ENCODE data around the gene CCNJ. TPM values are rescaled to one million over a fixed set of nuclear protein-coding genes. Genes with fewer than 3 reads are reported as not detected.

Gene CCNJ
- total and polyA plus RNA-seq, 2 of the 13 experiments (the other 11 are each of a cell fraction or from before 2014, with no cell fraction given) = 14.1 to 21.5 TPM

DNA sequence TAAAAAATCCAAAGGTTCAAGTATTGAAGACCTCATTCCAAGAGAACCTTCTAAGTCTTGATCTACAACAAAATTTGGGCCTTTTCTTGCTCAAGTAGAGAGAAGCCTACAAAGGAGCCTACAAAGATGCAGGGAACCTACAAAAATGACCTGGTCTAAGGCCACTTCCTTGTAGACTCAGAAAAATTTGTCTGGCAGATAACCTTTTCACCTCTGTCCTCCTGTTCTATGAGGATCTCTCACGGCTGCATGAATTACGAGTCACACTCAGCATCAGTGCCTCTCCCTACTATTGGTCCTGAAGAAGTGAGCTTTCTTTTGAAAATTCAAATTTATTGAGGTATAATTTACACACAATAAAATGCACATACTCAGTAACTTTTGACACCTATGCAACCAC, 29.3 kb downstream of the CCNJ start:
- ChIA-PET POLR2A (no interaction called here), CTCF (ENCODE audit: low intra/inter-chr PET ratio, low total read pairs) (no interaction called here)
- H3K9ac ChIP-seq (ENCODE audit: insufficient read depth, low read depth, low read length) = no peak overlapping the region
- H3K4me3 ChIP-seq (replicated peaks in 1 of 3; ENCODE audit: insufficient read depth in 1 of 3, low read depth in 2 of 3, low read length in 3 of 3) = no peak overlapping the region
- H3K27ac ChIP-seq (ENCODE audit: extremely low read length, insufficient read depth, low read length) = no peak overlapping the region
- H3K4me2 ChIP-seq (ENCODE audit: low read depth, low read length) = no peak overlapping the region
- in situ Hi-C loops (cut with HindIII; ENCODE audit: extremely low pct_ligation_motif_present, low pct_unique_long_range_greater_than_20kb) (no loop called here), intact Hi-C loops (cut with micrococcal nuclease; ENCODE audit: unreplicated experiment) (no loop called here)
- WGBS (ENCODE audit: low lambda C conversion rate) = 92% methylated on average over 2 of the region's 2 CpGs
- no peak for DNase-seq (ENCODE audit: low spot score)
- no peaks in the 10 kb centered on the region for H3K36me3 ChIP-seq (replicated peaks in 1 of 2; ENCODE audit: control insufficient read depth in 1 of 2, insufficient read depth in 2 of 2, low read length in 2 of 2)
- ATAC-seq = no peak
- H2AFZ ChIP-seq (ENCODE audit: low read length) = no peak overlapping the region
- no peaks in the 10 kb centered on the region for H3K9me3 ChIP-seq (ENCODE audit: low read length)
- H4K20me1 ChIP-seq (ENCODE audit: insufficient read depth, low read length) = no peaks in the 10 kb centered on the region
- H3K27me3 ChIP-seq (ENCODE audit: control insufficient read depth in 1 of 2, insufficient read depth in 2 of 2, low read length in 2 of 2) = no peaks in the 10 kb centered on the region
- no peaks in the 10 kb centered on the region for H3K4me1 ChIP-seq (ENCODE audit: insufficient read depth, low read length)
- no TSS peak for BruUV-seq (replicated peaks)
- no peaks in the 10 kb centered on the region for H3K79me2 ChIP-seq (ENCODE audit: insufficient read depth, low read length)
- FAIRE-seq = no peak
- TF ChIP-seq ZIK1 (CRISPR knock-in tag; IDR thresholded peaks at IDR 0.05; ENCODE audit: borderline replicate concordance, low read depth) = no peak
- TF ChIP-seq GATAD1 (CRISPR knock-in tag; IDR thresholded peaks at IDR 0.05) = no peak
- TF ChIP-seq, protein P1, sequence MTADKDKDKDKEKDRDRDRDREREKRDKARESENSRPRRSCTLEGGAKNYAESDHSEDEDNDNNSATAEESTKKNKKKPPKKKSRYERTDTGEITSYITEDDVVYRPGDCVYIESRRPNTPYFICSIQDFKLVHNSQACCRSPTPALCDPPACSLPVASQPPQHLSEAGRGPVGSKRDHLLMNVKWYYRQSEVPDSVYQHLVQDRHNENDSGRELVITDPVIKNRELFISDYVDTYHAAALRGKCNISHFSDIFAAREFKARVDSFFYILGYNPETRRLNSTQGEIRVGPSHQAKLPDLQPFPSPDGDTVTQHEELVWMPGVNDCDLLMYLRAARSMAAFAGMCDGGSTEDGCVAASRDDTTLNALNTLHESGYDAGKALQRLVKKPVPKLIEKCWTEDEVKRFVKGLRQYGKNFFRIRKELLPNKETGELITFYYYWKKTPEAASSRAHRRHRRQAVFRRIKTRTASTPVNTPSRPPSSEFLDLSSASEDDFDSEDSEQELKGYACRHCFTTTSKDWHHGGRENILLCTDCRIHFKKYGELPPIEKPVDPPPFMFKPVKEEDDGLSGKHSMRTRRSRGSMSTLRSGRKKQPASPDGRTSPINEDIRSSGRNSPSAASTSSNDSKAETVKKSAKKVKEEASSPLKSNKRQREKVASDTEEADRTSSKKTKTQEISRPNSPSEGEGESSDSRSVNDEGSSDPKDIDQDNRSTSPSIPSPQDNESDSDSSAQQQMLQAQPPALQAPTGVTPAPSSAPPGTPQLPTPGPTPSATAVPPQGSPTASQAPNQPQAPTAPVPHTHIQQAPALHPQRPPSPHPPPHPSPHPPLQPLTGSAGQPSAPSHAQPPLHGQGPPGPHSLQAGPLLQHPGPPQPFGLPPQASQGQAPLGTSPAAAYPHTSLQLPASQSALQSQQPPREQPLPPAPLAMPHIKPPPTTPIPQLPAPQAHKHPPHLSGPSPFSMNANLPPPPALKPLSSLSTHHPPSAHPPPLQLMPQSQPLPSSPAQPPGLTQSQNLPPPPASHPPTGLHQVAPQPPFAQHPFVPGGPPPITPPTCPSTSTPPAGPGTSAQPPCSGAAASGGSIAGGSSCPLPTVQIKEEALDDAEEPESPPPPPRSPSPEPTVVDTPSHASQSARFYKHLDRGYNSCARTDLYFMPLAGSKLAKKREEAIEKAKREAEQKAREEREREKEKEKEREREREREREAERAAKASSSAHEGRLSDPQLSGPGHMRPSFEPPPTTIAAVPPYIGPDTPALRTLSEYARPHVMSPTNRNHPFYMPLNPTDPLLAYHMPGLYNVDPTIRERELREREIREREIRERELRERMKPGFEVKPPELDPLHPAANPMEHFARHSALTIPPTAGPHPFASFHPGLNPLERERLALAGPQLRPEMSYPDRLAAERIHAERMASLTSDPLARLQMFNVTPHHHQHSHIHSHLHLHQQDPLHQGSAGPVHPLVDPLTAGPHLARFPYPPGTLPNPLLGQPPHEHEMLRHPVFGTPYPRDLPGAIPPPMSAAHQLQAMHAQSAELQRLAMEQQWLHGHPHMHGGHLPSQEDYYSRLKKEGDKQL (CRISPR knock-in tag; IDR thresholded peaks at IDR 0.05; ENCODE audit: low read depth) = no peak
- no peak for TF ChIP-seq ZNF24 (IDR thresholded peaks at IDR 0.05)
- TF ChIP-seq, protein P2, sequence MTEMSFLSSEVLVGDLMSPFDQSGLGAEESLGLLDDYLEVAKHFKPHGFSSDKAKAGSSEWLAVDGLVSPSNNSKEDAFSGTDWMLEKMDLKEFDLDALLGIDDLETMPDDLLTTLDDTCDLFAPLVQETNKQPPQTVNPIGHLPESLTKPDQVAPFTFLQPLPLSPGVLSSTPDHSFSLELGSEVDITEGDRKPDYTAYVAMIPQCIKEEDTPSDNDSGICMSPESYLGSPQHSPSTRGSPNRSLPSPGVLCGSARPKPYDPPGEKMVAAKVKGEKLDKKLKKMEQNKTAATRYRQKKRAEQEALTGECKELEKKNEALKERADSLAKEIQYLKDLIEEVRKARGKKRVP (CRISPR knock-in tag; IDR thresholded peaks at IDR 0.05) = no peak
- no peak for TF ChIP-seq ZNF317 (CRISPR knock-in tag; IDR thresholded peaks at IDR 0.05)
- TF ChIP-seq CHD4 (IDR thresholded peaks at IDR 0.05; ENCODE audit: borderline replicate concordance, low read length) = no peak
- no peak for TF ChIP-seq ZNF766 (CRISPR knock-in tag; IDR thresholded peaks at IDR 0.05; ENCODE audit: borderline replicate concordance)
- TF ChIP-seq, protein P3, sequence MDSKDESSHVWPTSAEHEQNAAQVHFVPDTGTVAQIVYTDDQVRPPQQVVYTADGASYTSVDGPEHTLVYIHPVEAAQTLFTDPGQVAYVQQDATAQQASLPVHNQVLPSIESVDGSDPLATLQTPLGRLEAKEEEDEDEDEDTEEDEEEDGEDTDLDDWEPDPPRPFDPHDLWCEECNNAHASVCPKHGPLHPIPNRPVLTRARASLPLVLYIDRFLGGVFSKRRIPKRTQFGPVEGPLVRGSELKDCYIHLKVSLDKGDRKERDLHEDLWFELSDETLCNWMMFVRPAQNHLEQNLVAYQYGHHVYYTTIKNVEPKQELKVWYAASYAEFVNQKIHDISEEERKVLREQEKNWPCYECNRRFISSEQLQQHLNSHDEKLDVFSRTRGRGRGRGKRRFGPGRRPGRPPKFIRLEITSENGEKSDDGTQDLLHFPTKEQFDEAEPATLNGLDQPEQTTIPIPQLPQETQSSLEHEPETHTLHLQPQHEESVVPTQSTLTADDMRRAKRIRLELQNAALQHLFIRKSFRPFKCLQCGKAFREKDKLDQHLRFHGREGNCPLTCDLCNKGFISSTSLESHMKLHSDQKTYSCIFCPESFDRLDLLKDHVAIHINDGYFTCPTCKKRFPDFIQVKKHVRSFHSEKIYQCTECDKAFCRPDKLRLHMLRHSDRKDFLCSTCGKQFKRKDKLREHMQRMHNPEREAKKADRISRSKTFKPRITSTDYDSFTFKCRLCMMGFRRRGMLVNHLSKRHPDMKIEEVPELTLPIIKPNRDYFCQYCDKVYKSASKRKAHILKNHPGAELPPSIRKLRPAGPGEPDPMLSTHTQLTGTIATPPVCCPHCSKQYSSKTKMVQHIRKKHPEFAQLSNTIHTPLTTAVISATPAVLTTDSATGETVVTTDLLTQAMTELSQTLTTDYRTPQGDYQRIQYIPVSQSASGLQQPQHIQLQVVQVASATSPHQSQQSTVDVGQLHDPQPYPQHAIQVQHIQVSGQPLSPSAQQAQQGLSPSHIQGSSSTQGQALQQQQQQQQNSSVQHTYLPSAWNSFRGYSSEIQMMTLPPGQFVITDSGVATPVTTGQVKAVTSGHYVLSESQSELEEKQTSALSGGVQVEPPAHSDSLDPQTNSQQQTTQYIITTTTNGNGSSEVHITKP (CRISPR knock-in tag; IDR thresholded peaks at IDR 0.05; ENCODE audit: low read depth) = no peak
- TF ChIP-seq NR2F2 (IDR thresholded peaks at IDR 0.05; ENCODE audit: borderline replicate concordance, low read depth) = no peak
- TF ChIP-seq SAP130 (CRISPR knock-in tag; IDR thresholded peaks at IDR 0.05; ENCODE audit: low read depth) = no peak
- TF ChIP-seq, protein P4, sequence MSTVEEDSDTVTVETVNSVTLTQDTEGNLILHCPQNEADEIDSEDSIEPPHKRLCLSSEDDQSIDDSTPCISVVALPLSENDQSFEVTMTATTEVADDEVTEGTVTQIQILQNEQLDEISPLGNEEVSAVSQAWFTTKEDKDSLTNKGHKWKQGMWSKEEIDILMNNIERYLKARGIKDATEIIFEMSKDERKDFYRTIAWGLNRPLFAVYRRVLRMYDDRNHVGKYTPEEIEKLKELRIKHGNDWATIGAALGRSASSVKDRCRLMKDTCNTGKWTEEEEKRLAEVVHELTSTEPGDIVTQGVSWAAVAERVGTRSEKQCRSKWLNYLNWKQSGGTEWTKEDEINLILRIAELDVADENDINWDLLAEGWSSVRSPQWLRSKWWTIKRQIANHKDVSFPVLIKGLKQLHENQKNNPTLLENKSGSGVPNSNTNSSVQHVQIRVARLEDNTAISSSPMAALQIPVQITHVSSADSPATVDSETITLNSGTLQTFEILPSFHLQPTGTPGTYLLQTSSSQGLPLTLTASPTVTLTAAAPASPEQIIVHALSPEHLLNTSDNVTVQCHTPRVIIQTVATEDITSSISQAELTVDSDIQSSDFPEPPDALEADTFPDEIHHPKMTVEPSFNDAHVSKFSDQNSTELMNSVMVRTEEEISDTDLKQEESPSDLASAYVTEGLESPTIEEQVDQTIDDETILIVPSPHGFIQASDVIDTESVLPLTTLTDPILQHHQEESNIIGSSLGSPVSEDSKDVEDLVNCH (CRISPR knock-in tag; IDR thresholded peaks at IDR 0.05) = no peak
- no peak for TF ChIP-seq ZNF747 (CRISPR knock-in tag; IDR thresholded peaks at IDR 0.05; ENCODE audit: borderline replicate concordance)

Data from HepG2 (cell line).